ENCODE measurements around the gene TCERG1L.

- TF ChIP-seq, protein P1, sequence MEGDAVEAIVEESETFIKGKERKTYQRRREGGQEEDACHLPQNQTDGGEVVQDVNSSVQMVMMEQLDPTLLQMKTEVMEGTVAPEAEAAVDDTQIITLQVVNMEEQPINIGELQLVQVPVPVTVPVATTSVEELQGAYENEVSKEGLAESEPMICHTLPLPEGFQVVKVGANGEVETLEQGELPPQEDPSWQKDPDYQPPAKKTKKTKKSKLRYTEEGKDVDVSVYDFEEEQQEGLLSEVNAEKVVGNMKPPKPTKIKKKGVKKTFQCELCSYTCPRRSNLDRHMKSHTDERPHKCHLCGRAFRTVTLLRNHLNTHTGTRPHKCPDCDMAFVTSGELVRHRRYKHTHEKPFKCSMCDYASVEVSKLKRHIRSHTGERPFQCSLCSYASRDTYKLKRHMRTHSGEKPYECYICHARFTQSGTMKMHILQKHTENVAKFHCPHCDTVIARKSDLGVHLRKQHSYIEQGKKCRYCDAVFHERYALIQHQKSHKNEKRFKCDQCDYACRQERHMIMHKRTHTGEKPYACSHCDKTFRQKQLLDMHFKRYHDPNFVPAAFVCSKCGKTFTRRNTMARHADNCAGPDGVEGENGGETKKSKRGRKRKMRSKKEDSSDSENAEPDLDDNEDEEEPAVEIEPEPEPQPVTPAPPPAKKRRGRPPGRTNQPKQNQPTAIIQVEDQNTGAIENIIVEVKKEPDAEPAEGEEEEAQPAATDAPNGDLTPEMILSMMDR (IDR thresholded peaks at IDR 0.05) = no peak
- no peak for TF ChIP-seq POLR2A (IDR thresholded peaks at IDR 0.05)
Observed at GRCh38 chr10:131350660-131351059, 39.1 kb upstream of the TCERG1L start.

All from gastroesophageal sphincter (tissue), 3 donors.